HL-60 (cell line): ENCODE data around the gene LIPG.

Source experiments
- DNase-seq, 2 experiments: peaks; one replicate each; pipeline ENCODE4 v3.0.0-alpha.2; 2010 to 2020; ENCODE audit warnings: low read depth in 1 of 2, low spot score in 1 of 2
- H3K27ac ChIP-seq: fragments of 250-450 bp; sonication (Bioruptor Pico); replicated peaks from 2 replicates; pipeline ENCODE4 v1.5.1; 2020; ENCODE audit warnings: mild to moderate bottlenecking, moderate library complexity
- H3K27me3 ChIP-seq: fragments of 250-450 bp; sonication (Bioruptor Pico); 2 replicates; pipeline ENCODE4 v1.5.1; 2021; ENCODE audit warnings: mild to moderate bottlenecking, moderate library complexity; ENCODE audit not compliant: insufficient read depth, poor library complexity, severe bottlenecking
- H3K4me3 ChIP-seq: replicated peaks from 2 replicates; pipeline ENCODE4 v1.5.1; 2011; ENCODE audit warnings: mild to moderate bottlenecking, control low read depth, low read length; ENCODE audit not compliant: insufficient read depth
- CTCF ChIP-seq: IDR thresholded peaks from one replicate; pipeline ENCODE4 v1.5.1; 2011; ENCODE audit warnings: low read length, control low read depth, inconsistent platforms; ENCODE audit not compliant: insufficient read depth
- GABPA ChIP-seq: IDR thresholded peaks from 2 replicates; pipeline ENCODE4 v1.6.1; 2012; ENCODE audit warnings: low read depth
- POLR2AphosphoS5 ChIP-seq: IDR thresholded peaks from 2 replicates; pipeline ENCODE4 v1.6.1; 2012; ENCODE audit warnings: low read depth
- REST ChIP-seq: IDR thresholded peaks from 2 replicates; pipeline ENCODE4 v1.6.1; 2012; ENCODE audit warnings: low read depth; ENCODE audit not compliant: insufficient replicate concordance
- SPI1 ChIP-seq: IDR thresholded peaks from 2 replicates; pipeline ENCODE4 v1.6.1; 2012; ENCODE audit warnings: low read depth, mild to moderate bottlenecking, borderline replicate concordance

Gene LIPG

GRCh38 chr18:49621717-49622351 lies 60.0 kb downstream of the LIPG start:
- peaks cover 3% of the 10 kb centered on the region for H3K27me3 ChIP-seq
- TF ChIP-seq POLR2AphosphoS5 (no peak), CTCF (no peak), SPI1 (no peak), REST (no peak), GABPA (no peak)
- no peak overlapping the region for H3K27ac ChIP-seq
- DNase-seq = no peak
- H3K4me3 ChIP-seq = no peak overlapping the region

GRCh38 chr18:49623571-49623970 lies 61.7 kb downstream of the LIPG start:
- H3K27ac ChIP-seq = no peak overlapping the region
- H3K4me3 ChIP-seq = no peak overlapping the region
- H3K27me3 ChIP-seq = peaks cover 3% of the 10 kb centered on the region
- no peak for TF ChIP-seq REST
- no peak for DNase-seq

- Histone ChIP-seq H3K27ac (no peak overlapping the region), H3K4me3 (no peak overlapping the region), H3K27me3 (peaks cover 3% of the 10 kb centered on the region)
- no peak for DNase-seq
- TF ChIP-seq REST (no peak), GABPA (no peak), POLR2AphosphoS5 (no peak), SPI1 (no peak), CTCF (no peak)
These were observed 63.3 kb downstream of the LIPG start for GRCh38 chr18:49625021-49625691.
